Mucosa of gallbladder (tissue), 1 donor: ENCODE measurements around the gene FILIP1L. TPM values are rescaled to one million over a fixed set of nuclear protein-coding genes. Genes with fewer than 3 reads are reported as not detected.
"Not testable (repeated sequence)": the region's sequence is repeated elsewhere in the genome, so short reads cannot be mapped to it uniquely, and the experiment has no call there.

Experiments used
- DNase-seq: peaks from one replicate; pipeline ENCODE4 v3.0.0-alpha.2; 2020; ENCODE audit warnings: low spot score
- total RNA-seq: library from RNA; stranded (reverse); gene quantifications from one replicate; pipeline ENCODE4 v1.2.1, GENCODE V29; 2021
- donor health status: DM: no; HTN: no; CAD: no.

Gene FILIP1L
- total RNA-seq, 1 donor from 2014 or later = 142 TPM

- DNase-seq = no peak
Observed at GRCh38 chr3:99842826-99843589, 271.3 kb downstream of the FILIP1L start.

- DNase-seq = not testable (repeated sequence)
Observed at GRCh38 chr3:99841949-99842348, 272.4 kb downstream of the FILIP1L start.

GRCh38 chr3:99839613-99840012 lies 274.7 kb downstream of the FILIP1L start:
- DNase-seq = no peak

GRCh38 chr3:99838755-99839154 lies 275.5 kb downstream of the FILIP1L start:
- DNase-seq = no peak

GRCh38 chr3:99837715-99838114 lies 276.6 kb downstream of the FILIP1L start:
- DNase-seq = no peak

- no peak for DNase-seq
Observed at GRCh38 chr3:99836681-99837080, 277.6 kb downstream of the FILIP1L start.

- no peak for DNase-seq
Observed at GRCh38 chr3:99834211-99834957, 279.9 kb downstream of the FILIP1L start.

GRCh38 chr3:99833617-99834205 lies 280.6 kb downstream of the FILIP1L start:
- no peak for DNase-seq

- DNase-seq = no peak
Observed at GRCh38 chr3:99829844-99830243, 284.5 kb downstream of the FILIP1L start.

- no peak for DNase-seq
Observed at GRCh38 chr3:99825004-99825640, 289.2 kb downstream of the FILIP1L start.

GRCh38 chr3:99823723-99824711 lies 290.3 kb downstream of the FILIP1L start:
- peak; percentile 24 for DNase-seq

- no peak for DNase-seq
Observed at GRCh38 chr3:99818818-99819217, 295.5 kb downstream of the FILIP1L start.

- DNase-seq = peak; percentile 94
Observed at GRCh38 chr3:99817437-99818240, 296.7 kb downstream of the FILIP1L start, which contains the start of gene CMSS1. Gene CMSS1 (plus strand): TSS chr3:99817862.

GRCh38 chr3:99817047-99817436 lies 297.3 kb downstream of the FILIP1L start:
- DNase-seq = no peak

GRCh38 chr3:99810403-99810802 lies 303.9 kb downstream of the FILIP1L start:
- no peak for DNase-seq

- no peak for DNase-seq
Observed at GRCh38 chr3:99809565-99809964, 304.7 kb downstream of the FILIP1L start.

GRCh38 chr3:99808163-99808794 lies 306.0 kb downstream of the FILIP1L start:
- peak; percentile 60 for DNase-seq

GRCh38 chr3:99805160-99805559 lies 309.1 kb downstream of the FILIP1L start:
- DNase-seq = no peak

GRCh38 chr3:99803297-99803696 lies 311.0 kb downstream of the FILIP1L start:
- DNase-seq = no peak

- DNase-seq = no peak
Observed at GRCh38 chr3:99799422-99799821, 314.9 kb downstream of the FILIP1L start.
